Gastroesophageal sphincter (tissue), 3 donors: ENCODE results near the gene FBXW7.

Experiments used
- CTCF ChIP-seq, 4 experiments: fragments of 200-600 bp in 2 of 4; fragments of 450-650 bp in 2 of 4; sonication (generic) in 1 of 4; IDR thresholded peaks; one replicate each; pipeline ENCODE4 v1.5.1; 2017 to 2019; ENCODE audit warnings: antibody characterized with exemption in 4 of 4, mild to moderate bottlenecking in 2 of 4, moderate library complexity in 2 of 4
- POLR2A ChIP-seq, 2 donors: fragments of 450-650 bp; IDR thresholded peaks; one replicate each; pipeline ENCODE4 v1.6.1; 2017; ENCODE audit warnings: antibody characterized with exemption in 2 of 2, mild to moderate bottlenecking in 2 of 2, moderate library complexity in 1 of 2
- POLR2AphosphoS5 ChIP-seq: sonication (generic); formaldehyde crosslinking; IDR thresholded peaks from one replicate; pipeline ENCODE4 v1.6.1; 2017; ENCODE audit warnings: antibody characterized with exemption

GRCh38 chr4:152534541-152535359 is 1.1 kb downstream of the FBXW7 start:
- TF ChIP-seq POLR2AphosphoS5 (no peak), CTCF (IDR thresholded peaks at IDR 0.05) (no peak), POLR2A (IDR thresholded peaks at IDR 0.05) (no peak)
